Spleen (tissue), 13 donors: ENCODE measurements around the gene BCO2. TPM values are rescaled to one million over a fixed set of nuclear protein-coding genes. Genes with fewer than 3 reads are reported as not detected.

ENCODE experiments used
- DNase-seq: peaks from one replicate; pipeline ENCODE4 v3.0.0-alpha.2; 2020
- H3K27ac ChIP-seq, 8 donors: fragments of 200-600 bp; sonication (generic) in 7 of 8; 1 replicate in 4 of 8; 2 replicates in 4 of 8; pipeline versions ENCODE4 v1.5.0 to v1.8.0; 2016 to 2021; ENCODE audit warnings: inconsistent platforms in 4 of 8, mild to moderate bottlenecking in 4 of 8, moderate library complexity in 1 of 8
- H3K27me3 ChIP-seq, 7 donors: fragments of 200-600 bp; sonication (generic) in 6 of 7; replicated peaks in 1 of 7; 1 replicate in 4 of 7; 2 replicates in 3 of 7; pipeline versions ENCODE4 v1.5.0 to v1.8.0; 2016 to 2021; ENCODE audit warnings: inconsistent platforms in 3 of 7, mild to moderate bottlenecking in 1 of 7
- H3K36me3 ChIP-seq, 6 donors: fragments of 200-600 bp; sonication (generic) in 5 of 6; 1 replicate in 4 of 6; 2 replicates in 2 of 6; pipeline versions ENCODE4 v1.5.0 to v1.8.0; 2016 to 2021; ENCODE audit warnings: inconsistent platforms in 2 of 6
- H3K4me1 ChIP-seq, 6 donors: fragments of 200-600 bp; sonication (generic) in 5 of 6; 1 replicate in 3 of 6; 2 replicates in 3 of 6; pipeline versions ENCODE4 v1.5.0 to v1.8.0; 2016 to 2021; ENCODE audit warnings: inconsistent platforms in 3 of 6
- H3K4me3 ChIP-seq, 8 donors: fragments of 200-600 bp; sonication (generic) in 7 of 8; 1 replicate in 4 of 8; 2 replicates in 4 of 8; pipeline versions ENCODE4 v1.5.0 to v1.8.0; 2016 to 2021; ENCODE audit warnings: inconsistent platforms in 4 of 8, mild to moderate bottlenecking in 4 of 8, moderate library complexity in 2 of 8
- H3K9me3 ChIP-seq, 8 donors: fragments of 200-600 bp; sonication (generic) in 7 of 8; 1 replicate in 4 of 8; 2 replicates in 4 of 8; pipeline versions ENCODE4 v1.5.0 to v1.8.0; 2016 to 2021; ENCODE audit warnings: inconsistent platforms in 4 of 8
- CTCF ChIP-seq, 11 experiments: fragments of 200-600 bp in 7 of 11; fragments of 450-650 bp in 4 of 11; sonication (generic) in 4 of 11; IDR thresholded peaks in 8 of 11; conservative IDR thresholded peaks in 3 of 11; 1 replicate in 7 of 11; 2 replicates in 4 of 11; pipeline versions ENCODE4 v1.4.0 to v1.8.0; 2016 to 2021; ENCODE audit warnings: antibody characterized with exemption in 11 of 11, inconsistent platforms in 4 of 11, mild to moderate bottlenecking in 1 of 11
- POLR2A ChIP-seq, 3 donors: fragments of 450-650 bp; IDR thresholded peaks; one replicate each; pipeline ENCODE4 v1.5.1; 2017; ENCODE audit warnings: antibody characterized with exemption in 3 of 3, mild to moderate bottlenecking in 1 of 3
- POLR2AphosphoS5 ChIP-seq, 3 donors: sonication (generic); formaldehyde crosslinking; IDR thresholded peaks; one replicate each; pipeline ENCODE4 v1.5.1; 2017; ENCODE audit warnings: antibody characterized with exemption in 3 of 3
- WGBS, 5 donors: extraction: QIAGEN DNeasy Blood & Tissue Kit in 3 of 5; methylation state at CpG; one replicate each; pipeline versions ENCODE4 v1.1.5 to v1.1.7; 2013 to 2018; 5-methylcytosine and 5-hydroxymethylcytosine counted together
- intact Hi-C: fragments of 100-400 bp; cut with DNase I; formaldehyde crosslinking; loops from one replicate; pipeline ENCODE4 v1.15.0; 2023; ENCODE audit warnings: low total_unique reads
- long read RNA-seq, 2 donors: transcript quantifications; one replicate each; lab custom pipeline, GENCODE V29; 2026
- polyA plus RNA-seq, 3 donors: library from polyadenylated mRNA; stranded (reverse); fragments of 200-250 nt; gene quantifications; one replicate each; pipeline ENCODE4 v1.2.1, GENCODE V29; 2013
- total RNA-seq, 7 donors: library from RNA; depleted of rRNA in 3 of 7; stranded (reverse); fragments of >200 nt in 3 of 7; fragmentation: NEBNext Ultra II Directional in 4 of 7; extraction: Animal tissue kit (Norgen Biotek cat#: 25700) in 4 of 7; gene quantifications; one replicate each; pipeline versions ENCODE4 v1.1.0 to v1.2.1, GENCODE V29; 2016 to 2021
- donor health status: healthy with polysubstance abuse.
- donor health status: DM: no; HTN: no; CAD: no; lungs with moderate emphysema.
- donor health status: DM: no; HTN: no; CAD: no.
- donor health status: Bipolar disorder and iron deficiency.
- donor health status: healthy.
- donor health status: DM: no; HTN: no; CAD: no.
- donor health status: DM: yes; HTN: yes; CAD: no.

BCO2 gene
- 1 to 10 TPM; 3.3 to 7.8 (median 3.8) TPM for total RNA-seq
- polyA plus RNA-seq, result 1 to 10 TPM; 1.6 to 4.8 (median 2.6) TPM
- long read RNA-seq, donor 1, result 0 reads
- long read RNA-seq, donor 2, result 0 reads

- H3K36me3 ChIP-seq, result no peaks in the 10 kb centered on the region
- peak within 1 kb of the TSS in 1 of 8 donors; percentile 22 for H3K27ac ChIP-seq
Measured at GRCh38 chr11:112174789-112175598, at the start of gene BCO2. Gene BCO2, plus strand, starts transcription at chr11:112175512. Its CDS starts 90 bp downstream, at chr11:112175602.

GRCh38 chr11:112127056-112127455, 48.3 kb upstream of the BCO2 start:
- no peaks in the 10 kb centered on the region for H3K36me3 ChIP-seq
- H3K9me3 ChIP-seq, result no peaks in the 10 kb centered on the region
- peaks cover 0 to 7% (median 4%) of the 10 kb centered on the region in 6 donors for H3K4me1 ChIP-seq
- no peak for DNase-seq
- H3K27me3 ChIP-seq, result no peaks in the 10 kb centered on the region
- WGBS, 5 donors, result 93 to 98% (median 97%) methylated on average over 2 of the region's 2 CpGs
- intact Hi-C loops, result no loop called here
- TF ChIP-seq POLR2AphosphoS5 (IDR thresholded peaks at IDR 0.05) (no peak), POLR2A (IDR thresholded peaks at IDR 0.05) (no peak), CTCF (IDR thresholded peaks at IDR 0.05 in 8 of 11, conservative IDR thresholded peaks at IDR 0.05 in 3 of 11) (no peak)
- no peak overlapping the region for H3K27ac ChIP-seq
- H3K4me3 ChIP-seq, result no peak overlapping the region

More at GRCh38 chr11:112174789-112175598, at the start of gene BCO2:
- Histone ChIP-seq H3K27me3 (peaks cover 0 to 4% (median 0%) of the 10 kb centered on the region in 7 donors), H3K4me1 (peaks cover 6 to 34% (median 24%) of the 10 kb centered on the region in 6 donors), H3K9me3 (no peaks in the 10 kb centered on the region), H3K4me3 (peak within 1 kb of the TSS in 5 of 8 donors; percentile 6 to 58 (median 9))
- WGBS, 5 donors, result 6 to 9% (median 7%) methylated on average over 11 of the region's 11 CpGs
- TF ChIP-seq POLR2AphosphoS5 (IDR thresholded peaks at IDR 0.05) (no peak), CTCF (IDR thresholded peaks at IDR 0.05 in 8 of 11, conservative IDR thresholded peaks at IDR 0.05 in 3 of 11) (peak in 10 of 11 experiments; percentile 16 to 65 (median 58))
- peak; percentile 80 for DNase-seq
- intact Hi-C loops, result no loop called here

GRCh38 chr11:112128483-112129121, 46.7 kb upstream of the BCO2 start:
- WGBS, 5 donors, result 52 to 64% (median 62%) methylated on average over 3 of the region's 3 CpGs
- Histone ChIP-seq H3K4me3 (no peak overlapping the region), H3K27ac (peak overlapping the region in 2 of 8 donors; percentile 23 to 37), H3K36me3 (no peaks in the 10 kb centered on the region), H3K4me1 (peaks cover 0 to 7% (median 4%) of the 10 kb centered on the region in 6 donors), H3K9me3 (no peaks in the 10 kb centered on the region), H3K27me3 (no peaks in the 10 kb centered on the region)
- TF ChIP-seq POLR2AphosphoS5 (IDR thresholded peaks at IDR 0.05) (no peak), CTCF (IDR thresholded peaks at IDR 0.05 in 8 of 11, conservative IDR thresholded peaks at IDR 0.05 in 3 of 11) (no peak), POLR2A (IDR thresholded peaks at IDR 0.05) (no peak)
- no peak for DNase-seq
- intact Hi-C loops, result no loop called here

GRCh38 chr11:112129656-112130055, 45.7 kb upstream of the BCO2 start:
- H3K36me3 ChIP-seq, result no peaks in the 10 kb centered on the region
- H3K4me3 ChIP-seq, result no peak overlapping the region
- DNase-seq, result no peak
- TF ChIP-seq POLR2AphosphoS5 (IDR thresholded peaks at IDR 0.05) (no peak), CTCF (IDR thresholded peaks at IDR 0.05 in 8 of 11, conservative IDR thresholded peaks at IDR 0.05 in 3 of 11) (no peak), POLR2A (IDR thresholded peaks at IDR 0.05) (no peak)
- no peaks in the 10 kb centered on the region for H3K9me3 ChIP-seq
- peaks cover 0 to 7% (median 4%) of the 10 kb centered on the region in 6 donors for H3K4me1 ChIP-seq
- WGBS, 5 donors, result 40 to 69% (median 62%) methylated on average over 5 of the region's 5 CpGs
- H3K27me3 ChIP-seq, result no peaks in the 10 kb centered on the region
- H3K27ac ChIP-seq, result peak overlapping the region in 2 of 8 donors; percentile 15 to 37
- intact Hi-C loops, result no loop called here
